ENCODE data around the gene IWS1.
"Not testable (repeated sequence)": the region's sequence is repeated elsewhere in the genome, so short reads cannot be mapped to it uniquely, and the experiment has no call there.

Gene IWS1

GRCh38 chr2:127453013-127453391 is 73.3 kb downstream of the IWS1 start:
- TF ChIP-seq EZH2phosphoT487 (IDR thresholded peaks at IDR 0.05; ENCODE audit: low read length) (no peak), EZH2 (optimal IDR thresholded peaks at IDR 0.05; ENCODE audit: low read depth, low read length) (no peak)
- Histone ChIP-seq H2AFZ (ENCODE audit: low read length) (no peak overlapping the region), H3K4me1 (ENCODE audit: low read length) (0 out of 2 replicates have a peak, but pooled peaks cover 3% of the 10 kb centered on the region), H3K9me2 (replicated peaks; ENCODE audit: insufficient read depth, low read length) (no peaks in the 10 kb centered on the region), H3K79me2 (ENCODE audit: low read length) (no peaks in the 10 kb centered on the region), H3F3A (ENCODE audit: insufficient read depth, low read length) (no peaks in the 10 kb centered on the region), H3K27me3 (replicated peaks; ENCODE audit: insufficient read depth, low read length) (no peaks in the 10 kb centered on the region), H3K27ac (ENCODE audit: low read length) (no peak overlapping the region), H3K9ac (ENCODE audit: low read length) (no peak overlapping the region), H3K4me2 (ENCODE audit: low read depth, low read length) (no peak overlapping the region), H3K9me3 (replicated peaks; ENCODE audit: insufficient read depth, low read length) (no peaks in the 10 kb centered on the region), H4K20me1 (ENCODE audit: insufficient read depth, low read length) (no peaks in the 10 kb centered on the region), H3K4me3 (ENCODE audit: low read length) (no peak overlapping the region), H3K36me3 (replicated peaks; ENCODE audit: insufficient read depth, low read length) (no peaks in the 10 kb centered on the region)
- no peak for DNase-seq

- H3K9ac ChIP-seq (ENCODE audit: low read length); H3K36me3 ChIP-seq (replicated peaks; ENCODE audit: insufficient read depth, low read length); H4K20me1 ChIP-seq (ENCODE audit: insufficient read depth, low read length); H3K4me2 ChIP-seq (ENCODE audit: low read depth, low read length); DNase-seq; H3K27ac ChIP-seq (ENCODE audit: low read length); H3F3A ChIP-seq (ENCODE audit: insufficient read depth, low read length); H3K79me2 ChIP-seq (ENCODE audit: low read length); H3K4me3 ChIP-seq (ENCODE audit: low read length); H3K9me3 ChIP-seq (replicated peaks; ENCODE audit: insufficient read depth, low read length); H3K4me1 ChIP-seq (ENCODE audit: low read length); H3K9me2 ChIP-seq (replicated peaks; ENCODE audit: insufficient read depth, low read length); H3K27me3 ChIP-seq (replicated peaks; ENCODE audit: insufficient read depth, low read length); H2AFZ ChIP-seq (ENCODE audit: low read length): not testable (repeated sequence)
Observed at GRCh38 chr2:127452423-127452822, 73.9 kb downstream of the IWS1 start.

- Histone ChIP-seq H3K79me2 (ENCODE audit: low read length) (no peaks in the 10 kb centered on the region), H4K20me1 (ENCODE audit: insufficient read depth, low read length) (no peaks in the 10 kb centered on the region), H2AFZ (ENCODE audit: low read length) (no peak overlapping the region), H3F3A (ENCODE audit: insufficient read depth, low read length) (no peaks in the 10 kb centered on the region), H3K27me3 (replicated peaks; ENCODE audit: insufficient read depth, low read length) (no peaks in the 10 kb centered on the region), H3K4me2 (ENCODE audit: low read depth, low read length) (no peak overlapping the region), H3K36me3 (replicated peaks; ENCODE audit: insufficient read depth, low read length) (no peaks in the 10 kb centered on the region), H3K27ac (ENCODE audit: low read length) (no peak overlapping the region), H3K4me3 (ENCODE audit: low read length) (no peak overlapping the region), H3K4me1 (ENCODE audit: low read length) (no peaks in the 10 kb centered on the region), H3K9me2 (replicated peaks; ENCODE audit: insufficient read depth, low read length) (no peaks in the 10 kb centered on the region), H3K9ac (ENCODE audit: low read length) (no peak overlapping the region), H3K9me3 (replicated peaks; ENCODE audit: insufficient read depth, low read length) (no peaks in the 10 kb centered on the region)
- no peak for TF ChIP-seq CTCF (IDR thresholded peaks at IDR 0.05; ENCODE audit: low read length)
- no peak for TF ChIP-seq EZH2 (optimal IDR thresholded peaks at IDR 0.05; ENCODE audit: low read depth, low read length)
- TF ChIP-seq EZH2phosphoT487 (IDR thresholded peaks at IDR 0.05; ENCODE audit: low read length): no peak
- no peak for DNase-seq
Observed at GRCh38 chr2:127451981-127452380, 74.3 kb downstream of the IWS1 start.

- Histone ChIP-seq H3F3A (ENCODE audit: insufficient read depth, low read length) (no peaks in the 10 kb centered on the region), H3K27ac (ENCODE audit: low read length) (no peak overlapping the region), H4K20me1 (ENCODE audit: insufficient read depth, low read length) (no peaks in the 10 kb centered on the region)
Observed at GRCh38 chr2:127449898-127450297, 76.4 kb downstream of the IWS1 start.

More at GRCh38 chr2:127449898-127450297, 76.4 kb downstream of the IWS1 start:
- H3K4me1 ChIP-seq (ENCODE audit: low read length): no peaks in the 10 kb centered on the region
- DNase-seq: no peak
- H3K4me3 ChIP-seq (ENCODE audit: low read length): no peak overlapping the region
- no peaks in the 10 kb centered on the region for H3K36me3 ChIP-seq (replicated peaks; ENCODE audit: insufficient read depth, low read length)
- no peak overlapping the region for H2AFZ ChIP-seq (ENCODE audit: low read length)
- TF ChIP-seq CTCF (IDR thresholded peaks at IDR 0.05; ENCODE audit: low read length): no peak
- TF ChIP-seq EZH2 (optimal IDR thresholded peaks at IDR 0.05; ENCODE audit: low read depth, low read length): no peak
- TF ChIP-seq EZH2phosphoT487 (IDR thresholded peaks at IDR 0.05; ENCODE audit: low read length): no peak
- H3K9me3 ChIP-seq (replicated peaks; ENCODE audit: insufficient read depth, low read length): no peaks in the 10 kb centered on the region
- no peaks in the 10 kb centered on the region for H3K27me3 ChIP-seq (replicated peaks; ENCODE audit: insufficient read depth, low read length)
- H3K9ac ChIP-seq (ENCODE audit: low read length): no peak overlapping the region
- no peak overlapping the region for H3K4me2 ChIP-seq (ENCODE audit: low read depth, low read length)
- H3K9me2 ChIP-seq (replicated peaks; ENCODE audit: insufficient read depth, low read length): no peaks in the 10 kb centered on the region
- no peaks in the 10 kb centered on the region for H3K79me2 ChIP-seq (ENCODE audit: low read length)
